ENCODE results near the gene SETD7.
A peak's percentile ranks its signal among the peaks of the same experiment; 100 is the strongest.

SETD7 gene

GRCh38 chr4:139511320-139511719, 44.7 kb downstream of the SETD7 start:
- Histone ChIP-seq H3K36me3 (ENCODE audit: control insufficient read depth, insufficient read depth, low read length) (no peaks in the 10 kb centered on the region), H3K27me3 (ENCODE audit: control insufficient read depth, insufficient read depth, low read length) (no peaks in the 10 kb centered on the region), H3K9me3 (ENCODE audit: control insufficient read depth, insufficient read depth, low read length) (no peaks in the 10 kb centered on the region), H3K27ac (ENCODE audit: low read length) (no peak overlapping the region), H3K4me3 (ENCODE audit: low read length) (no peak overlapping the region), H3K4me1 (ENCODE audit: control insufficient read depth, insufficient read depth, low read length) (no peaks in the 10 kb centered on the region)
- no peak for DNase-seq (ENCODE audit: low read depth, low spot score)
- no CpG with 5 or more reads among the region's 10 CpGs for WGBS (ENCODE audit: insufficient coverage, insufficient read length)

GRCh38 chr4:139509727-139510410, 46.1 kb downstream of the SETD7 start:
- H3K27me3 ChIP-seq (ENCODE audit: control insufficient read depth, insufficient read depth, low read length), result no peaks in the 10 kb centered on the region
- H3K9me3 ChIP-seq (ENCODE audit: control insufficient read depth, insufficient read depth, low read length), result no peaks in the 10 kb centered on the region
- H3K36me3 ChIP-seq (ENCODE audit: control insufficient read depth, insufficient read depth, low read length), result no peaks in the 10 kb centered on the region
- no peak overlapping the region for H3K4me3 ChIP-seq (ENCODE audit: low read length)
- H3K4me1 ChIP-seq (ENCODE audit: control insufficient read depth, insufficient read depth, low read length), result no peaks in the 10 kb centered on the region
- DNase-seq (ENCODE audit: low read depth, low spot score), result peak; percentile 22
- WGBS (ENCODE audit: insufficient coverage, insufficient read length), result no CpG with 5 or more reads among the region's 6 CpGs
- no peak overlapping the region for H3K27ac ChIP-seq (ENCODE audit: low read length)

- no peaks in the 10 kb centered on the region for H3K4me1 ChIP-seq (ENCODE audit: control insufficient read depth, insufficient read depth, low read length)
- no peaks in the 10 kb centered on the region for H3K27me3 ChIP-seq (ENCODE audit: control insufficient read depth, insufficient read depth, low read length)
- DNase-seq (ENCODE audit: low read depth, low spot score), result no peak
- WGBS (ENCODE audit: insufficient coverage, insufficient read length), result no CpG with 5 or more reads among the region's 11 CpGs
- H3K9me3 ChIP-seq (ENCODE audit: control insufficient read depth, insufficient read depth, low read length), result no peaks in the 10 kb centered on the region
- H3K27ac ChIP-seq (ENCODE audit: low read length), result no peak overlapping the region
- H3K36me3 ChIP-seq (ENCODE audit: control insufficient read depth, insufficient read depth, low read length), result no peaks in the 10 kb centered on the region
- no peak overlapping the region for H3K4me3 ChIP-seq (ENCODE audit: low read length)
These were observed 47.3 kb downstream of the SETD7 start for GRCh38 chr4:139508581-139509237.

- no CpG with 5 or more reads among the region's 9 CpGs for WGBS (ENCODE audit: insufficient coverage, insufficient read length)
- Histone ChIP-seq H3K9me3 (ENCODE audit: control insufficient read depth, insufficient read depth, low read length) (no peaks in the 10 kb centered on the region), H3K4me1 (ENCODE audit: control insufficient read depth, insufficient read depth, low read length) (peaks cover 4% of the 10 kb centered on the region; the same call in 1 of the 2 replicates), H3K27me3 (ENCODE audit: control insufficient read depth, insufficient read depth, low read length) (no peaks in the 10 kb centered on the region), H3K27ac (ENCODE audit: low read length) (no peak overlapping the region), H3K36me3 (ENCODE audit: control insufficient read depth, insufficient read depth, low read length) (no peaks in the 10 kb centered on the region), H3K4me3 (ENCODE audit: low read length) (no peak overlapping the region)
- DNase-seq (ENCODE audit: low read depth, low spot score), result no peak
These were observed 49.2 kb downstream of the SETD7 start for GRCh38 chr4:139506774-139507173.

- Histone ChIP-seq H3K4me3 (ENCODE audit: low read length) (no peak overlapping the region), H3K27ac (ENCODE audit: low read length) (no peak overlapping the region), H3K4me1 (ENCODE audit: control insufficient read depth, insufficient read depth, low read length) (peaks cover 4% of the 10 kb centered on the region; the same call in 1 of the 2 replicates), H3K36me3 (ENCODE audit: control insufficient read depth, insufficient read depth, low read length) (no peaks in the 10 kb centered on the region), H3K9me3 (ENCODE audit: control insufficient read depth, insufficient read depth, low read length) (no peaks in the 10 kb centered on the region), H3K27me3 (ENCODE audit: control insufficient read depth, insufficient read depth, low read length) (no peaks in the 10 kb centered on the region)
- DNase-seq (ENCODE audit: low read depth, low spot score), result no peak
These were observed 52.3 kb downstream of the SETD7 start for GRCh38 chr4:139503622-139504166.

- H3K4me1 ChIP-seq (ENCODE audit: control insufficient read depth, insufficient read depth, low read length), result peaks cover 4% of the 10 kb centered on the region; the same call in 1 of the 2 replicates
- DNase-seq (ENCODE audit: low read depth, low spot score), result no peak
- no peak overlapping the region for H3K27ac ChIP-seq (ENCODE audit: low read length)
- no peaks in the 10 kb centered on the region for H3K27me3 ChIP-seq (ENCODE audit: control insufficient read depth, insufficient read depth, low read length)
- H3K9me3 ChIP-seq (ENCODE audit: control insufficient read depth, insufficient read depth, low read length), result no peaks in the 10 kb centered on the region
- no CpG with 5 or more reads among the region's 13 CpGs for WGBS (ENCODE audit: insufficient coverage, insufficient read length)
- H3K4me3 ChIP-seq (ENCODE audit: low read length), result no peak overlapping the region
- no peaks in the 10 kb centered on the region for H3K36me3 ChIP-seq (ENCODE audit: control insufficient read depth, insufficient read depth, low read length)
These were observed 53.8 kb downstream of the SETD7 start for GRCh38 chr4:139501927-139502899.

- Histone ChIP-seq H3K36me3 (ENCODE audit: control insufficient read depth, insufficient read depth, low read length) (no peaks in the 10 kb centered on the region), H3K9me3 (ENCODE audit: control insufficient read depth, insufficient read depth, low read length) (no peaks in the 10 kb centered on the region), H3K4me3 (ENCODE audit: low read length) (no peak overlapping the region), H3K27ac (ENCODE audit: low read length) (no peak overlapping the region), H3K27me3 (ENCODE audit: control insufficient read depth, insufficient read depth, low read length) (no peaks in the 10 kb centered on the region), H3K4me1 (ENCODE audit: control insufficient read depth, insufficient read depth, low read length) (peaks cover 4% of the 10 kb centered on the region; the same call in 1 of the 2 replicates)
- no peak for DNase-seq (ENCODE audit: low read depth, low spot score)
- WGBS (ENCODE audit: insufficient coverage, insufficient read length), result no CpG with 5 or more reads among the region's 6 CpGs
These were observed 54.5 kb downstream of the SETD7 start for GRCh38 chr4:139501527-139501926.

- Histone ChIP-seq H3K27ac (ENCODE audit: low read length) (no peak overlapping the region), H3K4me3 (ENCODE audit: low read length) (no peak overlapping the region), H3K9me3 (ENCODE audit: control insufficient read depth, insufficient read depth, low read length) (no peaks in the 10 kb centered on the region), H3K27me3 (ENCODE audit: control insufficient read depth, insufficient read depth, low read length) (no peaks in the 10 kb centered on the region), H3K4me1 (ENCODE audit: control insufficient read depth, insufficient read depth, low read length) (peaks cover 4% of the 10 kb centered on the region; the same call in 1 of the 2 replicates), H3K36me3 (ENCODE audit: control insufficient read depth, insufficient read depth, low read length) (no peaks in the 10 kb centered on the region)
- WGBS (ENCODE audit: insufficient coverage, insufficient read length), result no CpG with 5 or more reads among the region's 3 CpGs
- DNase-seq (ENCODE audit: low read depth, low spot score), result no peak
These were observed 54.9 kb downstream of the SETD7 start for GRCh38 chr4:139501117-139501516.

GRCh38 chr4:139499186-139499585, 56.8 kb downstream of the SETD7 start:
- DNase-seq (ENCODE audit: low read depth, low spot score), result no peak
- Histone ChIP-seq H3K36me3 (ENCODE audit: control insufficient read depth, insufficient read depth, low read length) (no peaks in the 10 kb centered on the region), H3K4me1 (ENCODE audit: control insufficient read depth, insufficient read depth, low read length) (peaks cover 4% of the 10 kb centered on the region; the same call in 1 of the 2 replicates), H3K9me3 (ENCODE audit: control insufficient read depth, insufficient read depth, low read length) (no peaks in the 10 kb centered on the region), H3K27me3 (ENCODE audit: control insufficient read depth, insufficient read depth, low read length) (no peaks in the 10 kb centered on the region), H3K4me3 (ENCODE audit: low read length) (no peak overlapping the region), H3K27ac (ENCODE audit: low read length) (no peak overlapping the region)
- WGBS (ENCODE audit: insufficient coverage, insufficient read length), result no CpG with 5 or more reads among the region's 4 CpGs

GRCh38 chr4:139493176-139493575, 62.8 kb downstream of the SETD7 start:
- H3K4me3 ChIP-seq (ENCODE audit: low read length), result no peak overlapping the region
- WGBS (ENCODE audit: insufficient coverage, insufficient read length), result no CpG with 5 or more reads among the region's 4 CpGs
- H3K9me3 ChIP-seq (ENCODE audit: control insufficient read depth, insufficient read depth, low read length), result no peaks in the 10 kb centered on the region
- no peaks in the 10 kb centered on the region for H3K27me3 ChIP-seq (ENCODE audit: control insufficient read depth, insufficient read depth, low read length)
- H3K4me1 ChIP-seq (ENCODE audit: control insufficient read depth, insufficient read depth, low read length), result no peaks in the 10 kb centered on the region
- no peak for DNase-seq (ENCODE audit: low read depth, low spot score)
- H3K27ac ChIP-seq (ENCODE audit: low read length), result no peak overlapping the region
- no peaks in the 10 kb centered on the region for H3K36me3 ChIP-seq (ENCODE audit: control insufficient read depth, insufficient read depth, low read length)
